HG02610 (cell line): ENCODE results near the gene EEFSEC.

ENCODE experiments used
- ATAC-seq: cut with Tn5 transposase; IDR thresholded peaks from one replicate; pipeline ENCODE4 v1.9.1; 2021; ENCODE audit warnings: mild to moderate bottlenecking, moderate library complexity; ENCODE audit not compliant: unreplicated experiment

Gene EEFSEC

GRCh38 chr3:128214056-128214455 lies 60.8 kb downstream of the EEFSEC start:
- ATAC-seq, result no peak

DNA sequence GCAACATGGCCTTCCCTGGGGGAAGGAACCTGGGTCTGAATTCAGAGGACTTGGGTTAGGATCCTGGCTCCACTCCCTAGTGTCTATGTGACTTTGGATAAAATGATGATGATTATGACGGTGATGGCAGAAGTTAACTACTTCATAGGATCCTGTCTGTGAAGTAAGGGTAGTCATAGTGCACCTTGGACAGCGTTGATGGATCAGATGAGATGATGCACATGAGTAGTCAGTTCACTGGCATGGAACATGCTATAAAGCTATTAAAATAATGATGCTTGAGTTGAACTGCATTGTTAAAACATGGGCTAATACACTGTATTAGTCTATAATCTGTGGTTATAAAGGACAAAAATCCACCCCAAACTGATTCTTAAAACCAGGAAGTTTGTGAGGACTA lies 62.0 kb downstream of the EEFSEC start:
- no peak for ATAC-seq

GRCh38 chr3:128215800-128216495 lies 62.7 kb downstream of the EEFSEC start:
- no peak for ATAC-seq

DNA sequence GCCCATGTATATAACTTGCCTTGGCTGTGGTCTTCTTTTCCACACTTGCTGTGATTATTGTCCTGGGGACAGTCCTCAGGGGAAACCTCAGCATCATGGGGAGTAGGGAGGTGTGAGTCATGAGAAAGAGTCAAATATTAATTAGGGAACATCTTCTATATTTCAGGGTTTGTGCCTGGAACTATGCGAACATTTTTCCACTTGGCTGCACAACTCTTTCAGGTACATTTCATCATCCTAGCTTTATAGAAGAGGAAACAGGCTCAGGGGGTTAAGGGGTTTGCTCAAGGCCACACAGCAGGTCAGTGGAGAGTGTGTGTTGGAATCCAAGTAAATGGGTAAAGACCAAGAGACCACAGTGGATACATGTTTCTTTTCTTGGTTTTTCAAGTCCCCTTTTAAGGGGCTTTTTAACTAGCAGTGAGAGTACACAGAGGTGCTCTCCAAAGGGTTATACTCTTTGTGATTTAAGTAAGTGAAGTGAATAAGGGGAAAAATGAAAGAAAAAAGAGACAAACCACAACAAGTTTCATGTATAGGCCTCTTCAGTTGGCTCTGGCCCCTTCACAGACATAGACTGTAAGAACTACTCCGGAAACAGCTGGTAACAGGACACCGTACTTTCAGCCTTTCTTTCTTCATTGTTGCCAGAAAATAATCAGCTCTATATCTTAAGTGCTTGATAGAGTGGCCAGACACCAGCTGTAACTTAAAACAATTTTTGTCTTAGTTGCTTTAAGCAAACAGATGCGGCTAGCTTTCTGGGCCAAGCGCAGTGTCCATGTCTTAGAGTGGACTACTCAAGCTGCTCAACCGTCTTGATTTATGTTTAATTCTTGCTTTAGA lies 64.6 kb downstream of the EEFSEC start:
- peak; percentile 54 for ATAC-seq

GRCh38 chr3:128218548-128219257 lies 65.4 kb downstream of the EEFSEC start:
- ATAC-seq, result no peak

DNA sequence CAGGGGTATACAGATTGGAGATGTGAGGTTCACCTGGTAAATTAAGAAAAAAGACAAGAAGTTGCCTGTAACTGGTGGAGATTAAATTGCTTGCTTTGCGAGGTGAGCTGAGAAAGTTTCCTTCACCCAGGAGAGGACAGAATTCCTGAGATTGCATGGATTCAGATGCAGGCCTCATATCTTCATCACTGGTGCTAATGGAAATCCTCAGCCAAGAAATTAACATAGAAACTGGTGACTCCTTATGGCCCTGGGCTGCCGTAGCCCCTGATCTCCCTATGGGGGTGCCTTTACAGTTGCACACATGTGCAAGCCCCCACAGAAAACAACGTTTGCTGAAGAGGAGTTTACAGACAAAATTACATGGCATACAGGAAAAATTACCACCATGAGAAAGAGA lies 68.0 kb downstream of the EEFSEC start:
- ATAC-seq, result no peak

DNA sequence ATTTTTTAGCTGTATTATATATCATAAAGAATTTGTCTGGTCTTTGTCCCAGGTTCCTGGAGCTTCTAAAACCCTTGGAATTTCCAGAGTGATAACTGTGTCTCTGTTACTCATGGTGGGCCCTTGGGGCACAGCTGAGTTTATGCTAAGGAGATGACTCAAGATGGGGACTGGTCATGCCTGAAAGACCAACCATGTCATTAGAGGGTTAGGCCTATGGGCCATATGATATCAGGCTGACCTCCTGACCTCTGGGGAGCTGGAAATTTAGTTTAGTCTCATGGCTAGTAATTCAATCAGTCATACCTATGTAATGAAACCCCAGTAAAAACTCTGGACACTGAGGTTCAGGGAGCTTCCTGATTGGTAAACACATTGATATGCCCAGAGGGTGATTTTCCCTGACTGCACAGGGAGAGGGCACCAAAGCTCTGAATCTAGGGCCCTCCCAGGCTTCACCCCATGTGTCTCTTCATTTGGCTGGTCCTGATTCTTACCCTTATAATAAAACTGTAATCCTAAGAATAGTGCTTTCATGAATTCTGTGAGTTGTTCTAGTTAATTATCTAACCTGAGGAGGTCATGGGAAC lies 69.6 kb downstream of the EEFSEC start:
- no peak for ATAC-seq

GRCh38 chr3:128226186-128226725 lies 73.0 kb downstream of the EEFSEC start:
- ATAC-seq, result no peak

DNA sequence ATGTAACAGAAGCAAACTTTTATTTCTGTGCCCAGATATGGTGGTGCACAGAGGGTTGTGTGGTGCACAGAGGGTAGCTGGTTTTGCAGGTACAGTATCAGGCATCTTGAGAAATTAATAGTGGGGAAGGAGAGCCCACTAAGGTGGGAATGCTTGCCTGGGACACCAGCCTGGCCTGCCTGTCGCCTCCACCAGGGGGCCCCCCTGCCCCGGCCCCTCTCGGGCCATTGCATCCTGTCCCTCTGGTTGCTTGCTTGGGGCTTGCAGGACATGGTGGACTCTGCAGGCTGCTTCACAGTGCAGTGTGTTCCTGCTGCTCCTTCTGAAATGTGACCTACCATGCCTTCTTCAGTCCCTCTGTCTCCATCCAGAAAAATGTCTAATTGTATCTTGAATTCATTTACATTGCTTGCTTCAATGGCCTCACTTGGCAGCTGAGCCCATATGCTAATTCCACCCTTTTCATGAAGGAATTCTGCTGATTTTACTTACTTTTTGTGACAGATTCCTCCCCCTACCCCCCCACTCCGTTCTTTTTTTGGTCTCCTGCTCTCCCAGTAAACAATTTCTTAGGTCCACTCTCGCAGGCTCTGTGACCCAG lies 73.6 kb downstream of the EEFSEC start:
- ATAC-seq, result no peak

DNA sequence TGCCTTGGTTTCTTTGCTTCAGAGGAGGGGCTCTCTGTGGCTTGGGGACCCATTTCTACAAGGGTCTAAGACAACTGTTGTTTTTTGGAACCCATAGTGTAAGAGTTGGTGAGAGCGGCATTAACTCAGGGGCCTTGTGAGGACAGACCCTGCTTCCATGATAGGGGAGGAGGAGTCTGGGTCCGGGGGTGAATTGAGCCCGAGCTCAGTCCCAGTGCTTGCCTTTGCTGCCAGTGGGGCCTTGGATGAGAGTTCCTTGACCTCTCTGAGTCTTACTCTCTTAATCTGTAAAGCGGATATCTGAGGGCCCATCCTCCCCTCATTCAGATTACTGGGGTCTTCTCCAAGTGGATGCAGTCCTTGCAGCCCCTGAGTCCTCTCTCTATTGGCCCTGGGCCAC lies 74.2 kb downstream of the EEFSEC start:
- ATAC-seq, result no peak

DNA sequence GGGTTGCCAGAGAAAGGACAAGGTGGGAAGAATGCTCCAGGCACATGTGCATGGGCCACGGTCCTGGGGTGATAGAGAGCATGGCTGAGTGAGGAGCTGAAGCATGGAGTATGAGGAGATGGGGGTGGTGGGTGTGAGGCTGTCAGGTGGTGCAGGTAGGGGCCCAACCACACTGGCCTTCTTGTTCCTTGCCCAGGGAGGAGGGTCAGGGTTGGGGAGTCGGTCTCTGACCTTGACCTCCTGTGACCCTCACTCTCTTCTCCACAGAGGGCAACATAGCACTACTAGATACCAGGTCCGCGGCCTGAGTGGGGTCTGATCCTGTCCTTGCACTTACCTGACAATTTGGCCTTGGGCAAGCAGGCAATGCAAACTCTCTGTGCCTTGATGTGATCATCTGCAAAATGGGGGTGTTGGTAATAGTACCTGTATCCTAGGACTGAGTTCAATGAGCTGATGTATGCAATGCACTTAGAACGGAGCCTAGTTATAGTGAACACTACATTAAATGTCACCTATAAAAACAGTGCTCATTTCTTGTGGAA lies 75.2 kb downstream of the EEFSEC start:
- no peak for ATAC-seq

- ATAC-seq, result no peak
These were observed 76.0 kb downstream of the EEFSEC start for GRCh38 chr3:128229106-128229857.

DNA sequence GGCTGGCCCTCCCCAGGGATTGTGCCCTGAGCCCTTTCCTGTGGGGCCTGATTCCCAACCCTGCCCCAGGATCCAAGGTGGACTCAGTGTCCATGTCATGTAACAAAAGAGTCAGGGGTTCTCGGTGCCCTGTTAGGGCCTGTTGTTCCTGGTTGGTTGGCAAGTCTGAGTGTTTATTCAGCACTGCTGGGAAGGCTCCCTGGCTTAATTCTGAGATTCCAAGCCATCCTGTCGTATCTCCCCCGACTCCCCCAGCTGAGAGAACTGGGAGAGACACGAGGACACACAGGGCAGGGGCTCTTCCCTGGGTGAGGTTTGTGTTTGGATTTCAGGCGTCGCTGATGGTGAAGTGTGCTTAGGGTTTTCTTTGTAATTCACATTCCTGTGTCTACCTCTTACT lies 78.3 kb downstream of the EEFSEC start:
- ATAC-seq, result no peak

GRCh38 chr3:128232376-128233178 lies 79.3 kb downstream of the EEFSEC start:
- ATAC-seq, result no peak

DNA sequence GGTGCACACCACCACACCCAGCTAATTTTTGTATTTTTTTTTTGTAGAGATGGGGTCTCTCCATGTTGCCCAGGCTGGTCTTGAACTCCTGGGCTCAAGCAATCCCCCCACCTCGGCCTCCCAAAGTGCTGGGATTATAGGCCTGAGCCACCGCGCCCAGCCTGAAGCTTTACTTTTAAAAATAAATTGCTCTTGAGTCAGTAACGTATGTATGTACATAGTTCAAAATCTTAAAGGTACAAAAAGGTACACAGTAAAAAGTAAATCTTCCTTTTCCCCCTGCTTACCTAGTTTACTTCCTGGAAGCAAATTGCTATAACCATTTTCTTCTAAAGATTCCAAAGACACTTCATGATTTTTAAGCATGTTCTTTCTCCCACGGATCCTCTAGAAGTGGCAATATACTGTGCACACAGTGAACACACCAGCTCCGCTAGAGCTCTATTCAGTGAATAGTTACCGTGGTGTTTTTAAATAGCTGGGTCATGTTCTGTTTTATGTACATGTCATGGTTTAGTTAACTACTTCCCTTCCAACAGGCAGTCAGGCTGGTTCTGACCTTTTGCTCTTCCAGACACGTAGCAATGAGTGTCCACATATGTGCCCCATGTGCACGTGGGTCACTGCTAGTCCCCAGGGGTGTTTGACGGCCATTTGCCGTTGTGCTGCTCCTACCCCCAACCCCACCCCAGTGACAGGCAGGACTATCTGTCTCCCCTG lies 82.1 kb downstream of the EEFSEC start:
- no peak for ATAC-seq

GRCh38 chr3:128236657-128237056 lies 83.4 kb downstream of the EEFSEC start:
- ATAC-seq, result no peak

GRCh38 chr3:128237348-128238183 lies 84.3 kb downstream of the EEFSEC start:
- no peak for ATAC-seq

GRCh38 chr3:128238184-128238489 lies 84.9 kb downstream of the EEFSEC start:
- ATAC-seq, result no peak
